GM18861 (cell line): ENCODE measurements around the gene MYL4.
"Not testable (repeated sequence)": the region's sequence is repeated elsewhere in the genome, so short reads cannot be mapped to it uniquely, and the experiment has no call there.

Experiments used
- ATAC-seq: cut with Tn5 transposase; IDR thresholded peaks from one replicate; pipeline ENCODE4 v1.9.1; 2021; ENCODE audit not compliant: unreplicated experiment

MYL4 gene

GRCh38 chr17:47269561-47270280 lies 60.6 kb downstream of the MYL4 start:
- not testable (repeated sequence) for ATAC-seq

- ATAC-seq = no peak
Measured at GRCh38 chr17:47270946-47271705, 62.0 kb downstream of the MYL4 start.

- no peak for ATAC-seq
Measured at GRCh38 chr17:47272491-47272890, 63.3 kb downstream of the MYL4 start.

- ATAC-seq = no peak
Measured at GRCh38 chr17:47273245-47273644, 64.1 kb downstream of the MYL4 start.
